Ovary (tissue), 3 donors: ENCODE measurements around the gene TBX18.

ENCODE experiments used
- POLR2A ChIP-seq: fragments of 450-650 bp; IDR thresholded peaks from one replicate; pipeline ENCODE4 v1.6.1; 2017; ENCODE audit warnings: antibody characterized with exemption, mild to moderate bottlenecking, moderate library complexity
- TF ChIP-seq, protein P1 (sequence below), 3 donors: fragments of 450-650 bp in 2 of 3; fragments of 200-600 bp in 1 of 3; IDR thresholded peaks; one replicate each; pipeline versions ENCODE4 v1.5.1 to v1.8.0; 2016 to 2022; ENCODE audit warnings: antibody characterized with exemption in 3 of 3, mild to moderate bottlenecking in 1 of 3
- donor health status: DM: no; HTN: no; CAD: no.

DNA sequence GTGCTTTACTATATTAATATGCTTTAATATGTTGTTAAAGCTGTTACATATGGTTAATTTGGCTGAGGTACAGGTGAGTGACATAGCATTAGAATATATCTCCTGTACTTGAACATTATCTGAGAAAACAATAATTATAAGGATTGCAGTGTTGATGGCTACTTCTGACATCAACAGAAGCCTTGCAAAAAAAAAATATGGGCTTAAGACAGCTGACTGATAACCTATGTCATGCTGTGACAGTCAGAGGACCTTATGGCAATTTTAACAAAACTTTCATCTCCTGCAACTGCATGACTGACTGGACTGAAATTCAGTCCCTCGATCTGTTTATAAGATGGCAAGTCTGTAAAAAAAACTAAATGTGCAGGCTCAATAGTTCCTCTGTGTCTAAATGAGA, 27.5 kb upstream of the TBX18 start:
- TF ChIP-seq, protein P1, sequence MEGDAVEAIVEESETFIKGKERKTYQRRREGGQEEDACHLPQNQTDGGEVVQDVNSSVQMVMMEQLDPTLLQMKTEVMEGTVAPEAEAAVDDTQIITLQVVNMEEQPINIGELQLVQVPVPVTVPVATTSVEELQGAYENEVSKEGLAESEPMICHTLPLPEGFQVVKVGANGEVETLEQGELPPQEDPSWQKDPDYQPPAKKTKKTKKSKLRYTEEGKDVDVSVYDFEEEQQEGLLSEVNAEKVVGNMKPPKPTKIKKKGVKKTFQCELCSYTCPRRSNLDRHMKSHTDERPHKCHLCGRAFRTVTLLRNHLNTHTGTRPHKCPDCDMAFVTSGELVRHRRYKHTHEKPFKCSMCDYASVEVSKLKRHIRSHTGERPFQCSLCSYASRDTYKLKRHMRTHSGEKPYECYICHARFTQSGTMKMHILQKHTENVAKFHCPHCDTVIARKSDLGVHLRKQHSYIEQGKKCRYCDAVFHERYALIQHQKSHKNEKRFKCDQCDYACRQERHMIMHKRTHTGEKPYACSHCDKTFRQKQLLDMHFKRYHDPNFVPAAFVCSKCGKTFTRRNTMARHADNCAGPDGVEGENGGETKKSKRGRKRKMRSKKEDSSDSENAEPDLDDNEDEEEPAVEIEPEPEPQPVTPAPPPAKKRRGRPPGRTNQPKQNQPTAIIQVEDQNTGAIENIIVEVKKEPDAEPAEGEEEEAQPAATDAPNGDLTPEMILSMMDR (IDR thresholded peaks at IDR 0.05), result no peak
- TF ChIP-seq POLR2A, result no peak
